Adrenal gland (tissue), 12 donors: Measurements from ENCODE around the gene SELENOM. TPM values are rescaled to one million over a fixed set of nuclear protein-coding genes. Genes with fewer than 3 reads are reported as not detected.

Experiments
- DNase-seq, 7 donors: peaks; one replicate each; pipeline ENCODE4 v3.0.0-alpha.2; 2019 to 2020
- H3K27ac ChIP-seq, 5 donors: fragments of 200-600 bp; sonication (generic) in 4 of 5; 1 replicate in 3 of 5; 2 replicates in 2 of 5; pipeline versions ENCODE4 v1.5.1 to v1.8.0; 2016 to 2020; ENCODE audit warnings: mild to moderate bottlenecking in 1 of 5
- H3K27me3 ChIP-seq: fragments of 200-600 bp; 2 replicates; pipeline ENCODE4 v1.8.0; 2021
- H3K36me3 ChIP-seq, 2 donors: fragments of 200-600 bp; replicated peaks in 1 of 2; 1 replicate in 1 of 2; 2 replicates in 1 of 2; pipeline versions ENCODE4 v1.5.1 to v1.8.0; 2018 to 2022
- H3K4me1 ChIP-seq, 2 donors: fragments of 200-600 bp; replicated peaks in 1 of 2; 1 replicate in 1 of 2; 2 replicates in 1 of 2; pipeline versions ENCODE4 v1.5.1 to v1.8.0; 2018 to 2021
- H3K4me3 ChIP-seq, 4 donors: fragments of 200-600 bp; sonication (generic) in 3 of 4; one replicate each; pipeline ENCODE4 v1.5.1; 2016 to 2018
- H3K9me3 ChIP-seq, 3 donors: fragments of 200-600 bp; sonication (generic) in 1 of 3; replicated peaks in 1 of 3; 1 replicate in 2 of 3; 2 replicates in 1 of 3; pipeline versions ENCODE4 v1.5.1 to v1.8.0; 2016 to 2021
- CTCF ChIP-seq, 6 experiments: fragments of 450-650 bp in 4 of 6; fragments of 200-600 bp in 2 of 6; sonication (generic) in 1 of 6; IDR thresholded peaks; 1 replicate in 5 of 6; 2 replicates in 1 of 6; pipeline versions ENCODE4 v1.5.1 to v1.8.0; 2016 to 2021; ENCODE audit warnings: antibody characterized with exemption in 6 of 6, mild to moderate bottlenecking in 2 of 6, moderate library complexity in 1 of 6
- POLR2A ChIP-seq, 2 donors: fragments of 450-650 bp; IDR thresholded peaks; one replicate each; pipeline ENCODE4 v1.6.1; 2017; ENCODE audit warnings: antibody characterized with exemption in 2 of 2, mild to moderate bottlenecking in 2 of 2, moderate library complexity in 1 of 2
- WGBS, 4 donors: extraction: QIAGEN DNeasy Blood & Tissue Kit in 2 of 4; methylation state at CpG; one replicate each; pipeline versions ENCODE4 v1.1.5 to v1.1.7; 2013 to 2017; 5-methylcytosine and 5-hydroxymethylcytosine counted together
- intact Hi-C, 2 donors: fragments of 100-400 bp; cut with DNase I; formaldehyde crosslinking; loops; one replicate each; pipeline versions ENCODE4 v1.14.1 to v1.15.0; 2022 to 2023
- polyA plus RNA-seq, 3 donors: library from polyadenylated mRNA; stranded (reverse); fragments of 200-250 nt in 2 of 3; fragments of 350-450 nt in 1 of 3; fragmentation: Illumina TruSeq in 1 of 3; extraction: RNeasy Lipid Tissue Mini Kit (QIAGEN cat#74804) in 1 of 3; gene quantifications; one replicate each; pipeline ENCODE4 v1.2.3, GENCODE V29; 2013 to 2014
- total RNA-seq, 9 donors: library from RNA; depleted of rRNA in 4 of 9; stranded (reverse); fragments of >200 nt in 4 of 9; fragments of 120-200 nt in 1 of 9; fragmentation: NEBNext Ultra II Directional in 1 of 9; extraction: Animal tissue kit (Norgen Biotek cat#: 25700) in 1 of 9; gene quantifications; one replicate each; pipeline versions ENCODE4 v1.1.0 to v1.2.4, GENCODE V29; 2013 to 2023
- donor health status: healthy with polysubstance abuse.
- donor health status: Bipolar disorder and iron deficiency.
- donor health status: DM: yes; HTN: yes; CAD: no.
- donor health status: DM: no; HTN: no; CAD: no.
- donor health status: DM: no; HTN: no; CAD: no.
- donor health status: DM: yes; HTN: yes; CAD: no.

SELENOM gene
- total and polyA plus RNA-seq, 12 donors, result 6.6 to 546 (median 121) TPM

- no peak for DNase-seq
- Histone ChIP-seq H3K4me3 (no peak overlapping the region), H3K4me1 (peaks cover 8 to 19% of the 10 kb centered on the region in 2 donors), H3K9me3 (no peaks in the 10 kb centered on the region), H3K36me3 (peaks cover 0 to 12% of the 10 kb centered on the region in 2 donors), H3K27ac (peak overlapping the region in 1 of 5 donors; percentile 94), H3K27me3 (no peaks in the 10 kb centered on the region)
- intact Hi-C loops, result loop anchor here in 1 of 2 donors (5.0 kb wide), 1 partner anchor 42 kb away; no protein-coding TSS in a partner anchor
- TF ChIP-seq POLR2A (IDR thresholded peaks at IDR 0.05) (no peak), CTCF (IDR thresholded peaks at IDR 0.05) (peak in 1 of 6 experiments; percentile 26)
- 39 to 65% (median 59%) methylated on average over 12 to 35 of the region's 35 CpGs for WGBS, 4 donors
Observed at GRCh38 chr22:31104869-31105268, 2.5 kb downstream of the SELENOM start.

GRCh38 chr22:31103899-31104694, 3.3 kb downstream of the SELENOM start:
- Histone ChIP-seq H3K4me3 (no peak overlapping the region), H3K27ac (peak overlapping the region in 1 of 5 donors; percentile 81), H3K9me3 (no peaks in the 10 kb centered on the region), H3K36me3 (peaks cover 0 to 20% of the 10 kb centered on the region in 2 donors), H3K4me1 (peaks cover 8 to 19% of the 10 kb centered on the region in 2 donors), H3K27me3 (no peaks in the 10 kb centered on the region)
- intact Hi-C loops, result no loop called here
- TF ChIP-seq POLR2A (IDR thresholded peaks at IDR 0.05) (no peak), CTCF (IDR thresholded peaks at IDR 0.05) (no peak)
- WGBS, 4 donors, result 62 to 85% (median 79%) methylated on average over 29 to 33 of the region's 33 CpGs
- DNase-seq, result peak in 1 of 7 donors; percentile 29

- no peak overlapping the region for H3K4me3 ChIP-seq
- H3K27me3 ChIP-seq, result no peaks in the 10 kb centered on the region
- H3K4me1 ChIP-seq, result peaks cover 8 to 17% of the 10 kb centered on the region in 2 donors
- 70 to 92% (median 90%) methylated on average over 1 to 2 of the region's 2 CpGs for WGBS, 4 donors
- intact Hi-C loops, result no loop called here
- peak overlapping the region in 4 of 5 donors; percentile 63 to 83 (median 74) for H3K27ac ChIP-seq
- no peak for TF ChIP-seq POLR2A (IDR thresholded peaks at IDR 0.05)
- no peak for TF ChIP-seq CTCF (IDR thresholded peaks at IDR 0.05)
- DNase-seq, result no peak
- no peaks in the 10 kb centered on the region for H3K9me3 ChIP-seq
- peaks cover 0 to 24% of the 10 kb centered on the region in 2 donors for H3K36me3 ChIP-seq
Observed at GRCh38 chr22:31103111-31103510, 4.3 kb downstream of the SELENOM start.

- no peaks in the 10 kb centered on the region for H3K9me3 ChIP-seq
- H3K27me3 ChIP-seq, result no peaks in the 10 kb centered on the region
- peak overlapping the region; percentile 46 to 83 (median 66) for H3K27ac ChIP-seq
- H3K36me3 ChIP-seq, result peaks cover 0 to 29% of the 10 kb centered on the region in 2 donors
- TF ChIP-seq POLR2A (IDR thresholded peaks at IDR 0.05), result peak in 1 of 2 donors; percentile 18
- no peak for TF ChIP-seq CTCF (IDR thresholded peaks at IDR 0.05)
- peaks cover 5 to 13% of the 10 kb centered on the region in 2 donors for H3K4me1 ChIP-seq
- WGBS, 4 donors, result 55 to 79% (median 69%) methylated on average over 7 to 8 of the region's 8 CpGs
- intact Hi-C loops, result no loop called here
- peak; percentile 84 to 95 (median 94) for DNase-seq
- no peak overlapping the region for H3K4me3 ChIP-seq
Observed at GRCh38 chr22:31102441-31103081, 4.8 kb downstream of the SELENOM start.
